Ovary (tissue), 3 donors: ENCODE measurements around the gene OAS3.

Source experiments
- EP300 ChIP-seq: sonication (generic); formaldehyde crosslinking; IDR thresholded peaks from one replicate; pipeline ENCODE4 v1.6.1; 2017; ENCODE audit warnings: antibody characterized with exemption
- TF ChIP-seq, protein P1 (sequence below), 3 donors: fragments of 450-650 bp in 2 of 3; fragments of 200-600 bp in 1 of 3; IDR thresholded peaks; one replicate each; pipeline versions ENCODE4 v1.5.1 to v1.8.0; 2016 to 2022; ENCODE audit warnings: antibody characterized with exemption in 3 of 3, mild to moderate bottlenecking in 1 of 3
- donor health status: DM: no; HTN: no; CAD: no.

DNA sequence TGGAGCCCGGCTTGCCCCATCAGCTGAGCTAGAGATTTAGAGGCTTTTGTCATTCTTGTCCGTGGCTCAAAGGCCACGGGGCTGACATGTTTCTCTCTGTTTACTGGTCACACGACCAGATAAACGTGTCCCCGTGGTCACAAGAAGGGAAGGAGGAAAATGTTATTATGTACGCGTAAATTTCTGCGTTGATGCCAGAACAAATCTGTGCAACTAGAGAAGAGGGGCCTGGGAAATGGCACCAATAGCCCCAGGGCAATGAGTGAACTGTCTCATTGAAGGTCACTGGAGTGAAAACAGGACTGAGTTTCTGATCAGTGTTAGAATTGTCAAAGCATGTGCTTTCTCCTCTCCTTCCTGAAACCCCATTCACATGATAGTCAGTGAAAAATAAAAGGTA, 65.4 kb downstream of the OAS3 start:
- TF ChIP-seq EP300 = no peak
- TF ChIP-seq, protein P1, sequence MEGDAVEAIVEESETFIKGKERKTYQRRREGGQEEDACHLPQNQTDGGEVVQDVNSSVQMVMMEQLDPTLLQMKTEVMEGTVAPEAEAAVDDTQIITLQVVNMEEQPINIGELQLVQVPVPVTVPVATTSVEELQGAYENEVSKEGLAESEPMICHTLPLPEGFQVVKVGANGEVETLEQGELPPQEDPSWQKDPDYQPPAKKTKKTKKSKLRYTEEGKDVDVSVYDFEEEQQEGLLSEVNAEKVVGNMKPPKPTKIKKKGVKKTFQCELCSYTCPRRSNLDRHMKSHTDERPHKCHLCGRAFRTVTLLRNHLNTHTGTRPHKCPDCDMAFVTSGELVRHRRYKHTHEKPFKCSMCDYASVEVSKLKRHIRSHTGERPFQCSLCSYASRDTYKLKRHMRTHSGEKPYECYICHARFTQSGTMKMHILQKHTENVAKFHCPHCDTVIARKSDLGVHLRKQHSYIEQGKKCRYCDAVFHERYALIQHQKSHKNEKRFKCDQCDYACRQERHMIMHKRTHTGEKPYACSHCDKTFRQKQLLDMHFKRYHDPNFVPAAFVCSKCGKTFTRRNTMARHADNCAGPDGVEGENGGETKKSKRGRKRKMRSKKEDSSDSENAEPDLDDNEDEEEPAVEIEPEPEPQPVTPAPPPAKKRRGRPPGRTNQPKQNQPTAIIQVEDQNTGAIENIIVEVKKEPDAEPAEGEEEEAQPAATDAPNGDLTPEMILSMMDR (IDR thresholded peaks at IDR 0.05) = no peak
